ENCODE measurements around the gene CLVS2.

The CLVS2 gene

DNA sequence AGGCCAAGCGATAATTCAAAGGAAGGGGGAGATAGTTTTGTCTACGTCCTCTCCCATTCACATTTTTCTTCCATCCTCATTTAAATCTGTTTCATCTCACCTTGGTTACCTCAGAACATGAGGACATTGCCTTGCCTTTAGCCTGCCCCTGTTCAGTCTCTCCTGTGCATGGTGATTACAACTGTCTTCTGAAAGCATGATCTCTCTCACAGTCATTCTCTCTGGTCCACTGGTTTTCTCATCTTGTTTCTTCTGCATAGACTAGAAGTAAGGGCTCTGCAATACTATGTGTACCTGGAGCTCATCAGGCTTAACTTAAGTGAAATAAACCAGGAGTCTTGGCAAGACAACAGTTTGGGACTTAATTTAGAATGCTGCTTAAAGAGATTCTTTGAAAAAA lies 31.4 kb downstream of the CLVS2 start:
- DNase-seq: no peak

DNA sequence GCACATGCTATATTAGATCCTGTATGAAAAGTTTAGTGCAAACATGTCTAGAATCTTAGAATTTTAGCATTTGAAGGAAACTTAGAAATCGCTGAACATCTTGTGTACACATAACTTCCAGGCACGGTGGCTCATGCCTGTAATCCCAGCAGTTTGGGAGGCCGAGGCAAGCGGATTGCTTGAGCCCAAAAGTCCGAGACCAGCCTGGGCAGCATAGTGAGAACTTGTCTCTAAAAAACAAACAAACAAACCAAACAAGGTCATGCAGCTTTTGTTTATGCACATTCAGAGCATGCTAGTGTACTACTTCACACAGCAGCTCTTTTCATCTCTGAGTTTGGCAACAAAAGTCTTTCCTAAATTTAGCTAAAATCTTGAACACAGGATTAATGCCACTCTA lies 32.2 kb downstream of the CLVS2 start:
- no peak for DNase-seq

DNA sequence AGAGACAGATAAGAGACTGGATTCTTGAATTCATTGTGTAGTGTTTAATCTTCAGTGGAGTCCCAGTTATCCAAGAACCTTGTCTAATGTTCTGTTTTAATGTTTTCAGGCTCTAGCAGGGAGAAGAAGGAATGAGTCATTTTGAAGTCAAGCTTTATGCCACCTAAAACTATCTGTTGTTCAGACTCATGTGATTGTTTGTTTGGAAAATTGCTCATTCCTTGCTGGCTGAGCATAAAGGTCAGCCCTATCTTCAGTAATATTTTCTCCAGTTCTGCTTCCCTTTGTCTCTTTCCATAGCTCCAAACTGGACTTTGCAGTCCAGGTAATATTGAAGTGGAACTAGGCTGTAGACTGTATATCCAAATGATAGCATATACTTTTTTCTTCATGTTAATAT lies 34.2 kb downstream of the CLVS2 start:
- no peak for DNase-seq

DNA sequence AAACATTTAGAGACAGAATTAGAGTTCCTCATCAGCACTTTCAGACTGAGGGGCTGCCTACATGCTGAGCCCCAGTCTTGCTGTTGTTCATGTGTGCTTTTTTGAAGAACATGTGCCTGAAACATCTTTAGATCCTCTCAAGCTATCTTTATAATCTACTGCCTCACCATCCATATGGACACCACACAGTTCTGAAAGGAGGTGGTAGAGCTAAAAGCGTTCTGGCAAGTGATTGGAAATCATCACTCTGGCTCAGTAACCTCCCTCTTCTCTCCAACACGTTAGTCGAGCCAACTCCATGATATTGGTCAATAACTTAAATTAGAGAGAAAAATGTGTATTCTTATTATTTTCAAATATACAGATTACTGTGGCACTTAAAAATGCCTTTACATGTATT lies 40.6 kb downstream of the CLVS2 start:
- DNase-seq: no peak

DNA sequence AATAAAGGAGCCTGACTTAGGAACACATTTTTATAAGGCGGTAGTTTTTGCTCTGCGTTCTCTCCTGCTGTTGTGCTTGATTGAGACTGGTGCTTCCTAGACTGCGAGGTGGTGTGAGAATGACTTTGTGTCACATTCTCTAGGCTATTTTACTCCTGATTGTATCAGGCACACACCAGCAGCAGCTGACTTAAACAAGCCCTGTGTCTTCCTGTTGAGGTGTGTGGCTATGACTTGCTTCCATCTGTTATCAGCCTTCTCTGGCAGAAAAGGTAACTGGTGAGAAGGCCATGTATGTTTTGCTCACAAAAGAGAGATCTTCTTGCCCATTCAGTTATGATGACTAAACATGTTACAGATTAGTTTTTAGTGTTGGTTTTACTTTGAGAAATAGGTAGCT lies 43.4 kb downstream of the CLVS2 start:
- no peak for DNase-seq

DNA sequence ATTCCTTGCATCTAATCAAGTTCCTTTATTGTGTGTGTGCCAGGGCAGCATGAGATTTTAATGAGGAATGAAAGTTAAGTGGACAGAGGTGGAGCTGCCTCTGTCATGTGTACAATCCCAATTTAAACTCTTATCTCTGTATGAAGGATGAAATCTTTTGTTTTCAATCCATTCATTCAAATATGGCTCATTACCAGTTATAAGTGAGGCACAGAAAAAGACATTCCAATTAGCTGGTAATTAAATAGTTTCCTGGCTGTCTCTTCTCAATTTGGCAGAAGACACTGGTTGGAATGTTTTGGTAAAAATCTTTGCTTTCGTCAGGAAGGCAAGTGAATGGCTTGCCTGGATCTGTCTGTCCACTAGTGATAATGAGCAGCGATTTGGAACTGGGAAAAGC lies 46.4 kb downstream of the CLVS2 start:
- DNase-seq: no peak

DNA sequence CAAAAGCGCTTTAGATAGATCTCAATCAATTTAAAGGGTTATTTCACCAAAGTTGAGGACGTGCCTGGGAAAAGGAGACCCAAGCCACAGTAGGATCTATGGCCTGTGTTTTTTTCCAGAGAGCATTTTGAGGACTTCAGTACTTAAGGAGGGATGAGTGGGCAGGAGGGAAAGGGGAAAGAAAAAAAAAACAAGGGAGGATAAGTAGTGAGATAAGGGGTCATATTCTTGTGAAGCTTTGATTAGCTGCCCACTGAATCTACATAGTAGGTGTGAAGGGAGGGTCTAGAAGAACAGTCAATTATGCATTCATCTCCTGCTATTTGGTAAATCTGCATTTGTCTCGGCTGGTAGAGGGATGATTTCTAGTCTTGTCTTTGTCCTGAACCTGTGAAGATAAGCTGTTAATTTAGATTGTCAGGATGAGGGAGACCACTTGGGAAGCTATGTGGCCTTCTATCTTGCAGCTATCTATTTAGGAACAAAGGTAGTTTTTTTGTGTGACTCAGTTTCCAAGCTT lies 48.4 kb downstream of the CLVS2 start:
- DNase-seq: no peak

DNA sequence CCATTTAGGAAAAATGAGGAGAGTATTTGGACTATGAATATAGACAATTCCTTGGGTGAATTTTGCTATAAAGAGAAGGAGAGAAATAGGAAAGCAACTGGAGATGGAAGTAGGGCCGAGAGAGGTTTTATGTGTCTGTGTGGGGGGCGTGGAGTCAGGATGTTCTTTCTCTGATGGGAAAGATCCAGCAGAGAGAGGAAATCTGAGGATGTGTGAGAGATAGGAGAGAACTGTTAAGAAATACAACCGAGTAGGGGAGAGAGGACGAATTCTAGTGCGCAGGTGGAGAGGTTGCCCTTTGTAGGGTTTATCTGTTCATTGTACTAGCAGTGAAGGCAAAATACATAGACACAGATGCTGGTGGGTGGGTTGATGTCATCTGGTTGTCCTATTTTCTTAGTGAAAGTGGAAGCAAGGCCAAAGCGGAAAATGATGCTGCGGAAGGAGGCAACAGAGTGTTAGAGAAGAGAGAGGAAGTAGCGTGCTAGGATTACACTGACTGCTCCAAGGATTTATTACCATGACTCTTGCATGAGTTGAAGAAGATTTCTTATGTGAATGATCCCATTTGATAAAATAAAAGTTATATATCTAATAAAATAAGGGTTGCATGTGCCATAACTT lies 57.7 kb downstream of the CLVS2 start:
- DNase-seq: no peak

DNA sequence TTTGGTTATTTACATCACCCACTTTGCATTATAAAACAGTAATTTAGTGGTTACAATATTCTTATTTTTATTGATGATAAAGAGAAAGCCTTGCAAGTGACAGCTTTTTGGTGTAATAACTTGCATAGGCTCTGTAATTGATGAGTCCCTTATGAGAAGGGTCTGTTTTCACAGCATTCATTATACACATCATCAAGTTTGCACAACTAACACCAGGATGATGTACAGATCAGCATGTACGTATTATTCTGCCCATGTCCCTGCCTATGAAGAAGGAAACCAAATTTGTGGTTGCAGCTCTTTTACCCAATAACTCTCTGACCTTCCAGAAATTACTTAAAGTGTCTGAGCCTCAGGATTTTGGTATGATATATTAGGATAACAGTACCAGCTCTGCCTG lies 59.2 kb downstream of the CLVS2 start:
- DNase-seq: no peak

DNA sequence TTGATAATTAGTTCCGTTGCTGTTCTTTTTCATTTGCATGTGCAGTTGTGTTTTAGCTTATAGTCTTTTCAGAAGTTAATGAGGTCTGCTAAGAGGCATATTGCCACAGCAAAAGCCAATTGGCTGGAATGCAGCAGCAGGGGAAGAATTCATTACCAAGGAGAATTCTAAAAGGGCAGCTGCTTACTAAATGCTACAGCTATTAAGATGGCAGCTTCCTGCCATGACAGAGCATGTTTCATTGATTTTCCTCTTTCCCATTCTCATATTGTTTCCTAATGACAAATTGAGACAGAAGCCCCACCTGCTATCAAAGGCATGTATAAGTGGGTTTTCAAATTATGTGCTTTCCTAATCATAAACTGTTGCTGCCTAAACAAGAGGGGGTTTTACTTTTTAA lies 66.6 kb downstream of the CLVS2 start:
- DNase-seq: no peak

DNA sequence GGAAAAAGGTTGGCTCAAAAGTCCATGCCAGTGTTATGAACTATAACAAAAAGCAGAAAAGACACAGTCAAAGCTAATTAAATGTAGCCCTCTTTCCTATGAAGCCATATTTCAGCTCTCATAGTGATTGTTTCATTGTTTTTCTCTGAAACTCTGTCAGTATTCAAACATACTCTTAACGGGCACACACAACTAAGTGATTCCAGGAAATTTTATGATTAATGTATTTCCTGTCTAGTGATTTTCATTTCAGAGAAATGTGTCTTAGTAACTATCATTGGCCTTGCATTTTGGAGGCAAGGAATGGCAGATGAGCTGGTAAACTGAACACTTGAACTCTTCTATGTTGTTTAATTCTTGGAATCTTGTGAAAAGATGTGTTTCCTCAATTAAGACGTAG lies 68.0 kb downstream of the CLVS2 start:
- no peak for DNase-seq

DNA sequence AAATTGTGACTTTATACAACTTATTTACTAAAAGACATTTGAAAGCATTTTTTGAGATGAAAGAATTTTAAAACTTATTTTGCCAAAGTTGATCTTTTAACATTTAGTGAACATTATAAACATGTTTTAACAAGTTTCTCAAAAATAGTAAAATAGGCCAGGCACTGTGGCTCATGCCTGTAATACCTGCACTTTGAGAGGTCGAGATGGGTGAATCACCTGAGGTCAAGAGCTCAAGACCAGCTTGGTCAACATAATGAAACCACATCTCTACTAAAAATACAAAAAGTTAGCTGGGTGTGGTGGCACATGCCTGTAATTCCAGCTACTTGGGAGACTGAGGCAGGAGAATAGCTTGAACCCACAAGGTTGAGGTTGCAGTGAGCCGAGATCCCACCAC lies 78.6 kb downstream of the CLVS2 start:
- no peak for DNase-seq

DNA sequence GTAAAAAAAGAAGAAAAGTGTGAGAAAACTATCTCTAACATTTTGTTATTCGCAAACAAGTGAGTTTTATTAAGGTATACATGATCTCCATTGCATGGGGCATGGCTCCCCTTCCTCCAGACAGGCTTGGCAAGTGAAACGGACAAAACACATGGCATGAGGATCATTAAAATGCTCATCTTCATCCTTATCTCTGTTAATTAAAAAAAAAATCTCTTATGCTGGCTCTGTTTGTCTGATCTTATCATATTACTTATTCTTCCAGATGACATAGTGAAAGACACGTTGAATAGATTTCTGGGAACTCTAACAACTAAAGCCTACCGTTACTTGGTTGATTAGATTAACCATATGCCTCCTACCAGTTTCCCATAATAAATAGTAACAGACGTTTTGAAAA lies 89.4 kb downstream of the CLVS2 start:
- no peak for DNase-seq

DNA sequence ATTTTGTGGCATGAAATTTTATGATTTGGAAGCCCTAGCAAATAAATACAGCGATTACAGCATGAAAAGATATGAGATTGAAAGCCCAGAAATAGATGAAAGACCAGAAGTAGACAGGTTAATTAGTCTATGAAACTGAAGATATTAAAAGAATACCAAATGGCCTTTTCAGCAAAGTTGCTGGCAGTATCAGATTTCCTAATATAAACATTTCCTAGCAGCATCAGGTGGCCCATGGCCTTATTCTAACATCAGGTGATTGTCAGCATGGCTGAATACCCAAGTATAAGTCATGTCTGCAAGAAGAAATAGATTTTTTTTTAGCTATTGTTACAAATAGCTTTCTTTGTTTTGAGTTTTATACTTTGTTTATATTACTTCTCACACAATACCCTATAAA lies 93.2 kb downstream of the CLVS2 start:
- no peak for DNase-seq

DNA sequence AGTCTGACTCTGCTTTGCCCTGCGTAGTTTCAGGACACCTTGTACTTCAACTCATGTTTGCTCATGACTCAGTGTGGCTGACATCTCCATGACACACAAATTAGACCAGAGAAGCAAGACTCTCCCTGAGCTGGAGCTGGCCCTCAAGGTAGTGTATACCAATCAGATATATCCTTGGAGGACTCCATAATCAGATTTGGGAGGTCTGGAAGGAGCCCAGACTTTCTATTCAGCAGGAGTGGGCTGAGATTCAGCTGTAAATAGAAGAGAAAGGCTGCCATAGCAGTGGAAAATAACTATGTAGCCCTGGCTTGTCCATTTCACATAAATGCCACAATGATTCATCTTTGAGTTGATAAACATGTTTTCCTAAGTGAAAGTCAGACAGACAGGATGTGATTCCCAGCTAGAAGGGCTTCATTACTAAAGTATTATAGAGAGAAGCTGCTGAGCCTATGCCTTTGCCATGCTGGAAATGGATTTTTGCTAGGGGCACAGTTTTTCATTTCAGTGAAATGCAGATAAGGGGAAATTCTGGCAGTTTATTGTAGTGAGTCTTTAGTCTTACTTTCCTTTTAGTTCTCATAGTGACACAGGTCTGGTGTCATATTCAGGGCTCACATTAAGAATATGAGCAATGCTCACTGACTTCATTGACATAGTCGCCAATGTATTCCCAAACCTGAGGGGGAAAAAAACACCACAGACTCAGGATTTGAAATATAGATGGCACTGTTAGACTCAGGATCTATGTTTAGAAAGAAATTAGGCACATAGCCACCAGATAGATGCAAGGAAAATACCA lies 95.3 kb downstream of the CLVS2 start:
- no peak for DNase-seq

DNA sequence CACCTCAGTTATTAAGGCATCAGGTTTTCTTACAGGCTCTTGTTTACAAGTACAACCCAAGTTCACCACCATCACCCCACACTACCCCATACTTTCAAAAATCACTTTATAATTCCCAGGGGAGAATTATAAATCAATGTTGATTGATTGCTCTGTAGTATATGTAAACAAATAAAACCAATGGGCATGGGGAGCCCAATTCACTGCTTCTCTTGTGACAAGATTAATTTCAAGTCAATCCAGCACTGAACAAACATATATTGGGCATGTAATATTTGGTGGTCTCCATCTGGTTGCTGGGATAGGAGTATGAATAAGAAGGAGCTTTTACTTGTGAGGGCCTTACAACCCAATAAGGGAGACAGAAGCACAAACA lies 95.8 kb downstream of the CLVS2 start:
- no peak for DNase-seq

DNA sequence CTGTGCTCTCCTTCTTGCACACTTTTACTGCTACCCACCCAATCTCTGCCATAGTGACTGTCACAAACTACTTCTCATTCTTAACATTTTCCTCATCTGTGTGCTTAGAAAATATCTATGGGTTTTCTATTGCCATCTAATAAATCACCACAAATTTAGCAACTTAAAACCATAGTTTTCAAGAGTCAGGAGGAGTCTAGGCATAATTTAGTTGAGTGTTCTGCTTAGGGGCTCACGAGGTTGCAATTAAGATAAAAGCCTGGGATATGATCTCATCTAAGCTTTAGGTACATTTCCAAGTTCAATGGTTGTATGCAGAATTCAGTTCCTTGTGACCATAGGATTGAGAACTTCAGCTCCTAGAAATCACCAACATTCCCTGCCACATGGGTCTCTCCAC lies 98.8 kb downstream of the CLVS2 start:
- no peak for DNase-seq

DNA sequence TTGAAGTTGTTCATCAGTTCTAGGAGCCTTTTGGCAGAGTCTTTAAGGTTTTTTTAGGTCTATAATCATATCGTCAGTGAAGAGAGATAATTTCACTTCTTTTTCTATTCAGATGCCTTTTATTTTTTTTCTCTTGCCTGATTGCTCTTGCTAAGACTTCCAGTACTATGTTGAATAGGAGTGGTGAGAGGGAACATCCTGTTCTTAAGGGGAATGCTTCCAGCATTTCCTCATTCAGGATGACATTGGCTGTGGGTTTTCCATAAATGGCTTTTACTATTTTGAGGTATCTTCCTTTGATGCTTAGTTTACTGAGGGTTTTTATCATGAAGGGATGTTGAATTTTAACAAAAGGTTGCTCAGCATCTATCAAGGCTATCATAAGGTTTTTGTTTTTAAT lies 109.5 kb downstream of the CLVS2 start:
- no peak for DNase-seq

DNA sequence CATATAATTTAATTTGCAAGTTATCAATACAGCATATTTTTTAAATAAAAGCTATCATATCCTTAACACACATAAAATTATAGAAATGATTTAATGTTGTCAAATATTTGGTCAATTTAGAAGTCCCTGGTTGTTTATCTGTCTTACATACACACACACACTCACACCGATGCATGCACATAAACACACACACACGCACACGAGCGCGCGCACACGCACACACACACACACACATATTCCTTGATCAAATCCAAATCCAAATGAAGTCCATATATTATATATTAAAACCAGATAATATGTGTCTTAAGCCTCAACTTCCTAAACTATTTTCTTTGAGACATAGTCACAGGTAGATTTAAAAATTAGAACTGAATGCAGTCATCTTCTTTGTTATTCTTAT lies 120.3 kb downstream of the CLVS2 start:
- no peak for DNase-seq

DNA sequence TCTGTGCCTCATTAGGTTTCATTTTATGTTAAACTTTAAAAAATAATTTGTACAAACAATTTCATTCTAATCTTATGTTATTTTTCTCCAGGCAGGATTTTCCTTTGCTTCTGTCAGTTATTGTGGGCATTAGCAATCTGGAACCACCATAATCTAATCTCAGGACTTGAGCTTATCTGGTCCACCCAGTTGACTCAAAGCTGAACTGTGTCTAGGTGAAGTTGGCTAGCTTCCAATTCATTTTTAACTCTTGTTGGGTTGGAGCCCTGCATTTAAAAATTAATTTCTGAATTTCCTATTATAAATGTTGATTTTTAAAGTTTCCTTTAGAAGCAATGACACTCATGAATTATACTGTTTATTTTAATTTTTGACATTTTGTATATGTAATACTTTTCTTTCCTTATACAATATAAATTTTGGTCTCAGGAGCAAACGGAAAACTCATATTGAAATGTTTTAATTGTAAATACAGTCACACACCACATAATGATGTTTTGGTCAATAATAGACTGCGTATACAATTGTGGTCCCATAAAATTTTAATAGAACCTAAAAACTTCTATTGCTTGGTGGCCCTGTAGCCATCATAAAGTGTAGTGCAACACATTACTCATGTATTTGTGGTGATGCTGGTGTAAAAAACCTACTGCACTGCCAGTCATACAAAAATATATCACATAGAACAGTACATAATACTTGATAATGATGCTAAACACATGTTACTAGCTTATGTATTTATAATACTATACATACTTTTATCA lies 121.3 kb downstream of the CLVS2 start:
- no peak for DNase-seq

DNA sequence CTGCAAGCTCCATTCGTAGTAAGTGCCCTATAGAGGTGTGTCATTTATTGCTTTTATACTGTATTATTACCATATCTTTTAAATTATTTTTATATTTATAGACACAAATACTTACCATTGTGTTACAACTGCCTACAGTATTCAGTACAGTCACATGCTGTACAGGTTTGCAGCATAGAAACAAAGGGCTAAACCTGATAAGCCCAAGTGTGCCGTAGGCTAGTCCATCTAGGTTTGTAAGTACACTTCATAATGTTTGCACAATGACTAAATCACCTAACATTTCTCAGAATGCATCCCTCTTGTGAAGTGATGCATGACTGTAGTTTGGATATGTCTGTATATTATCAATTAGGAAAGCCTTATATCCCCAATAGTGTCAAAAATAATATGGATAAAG lies 122.8 kb downstream of the CLVS2 start:
- DNase-seq: no peak
